Suprapubic skin (tissue), 4 donors: ENCODE data around the gene ACER1.

ENCODE experiments used
- CTCF ChIP-seq, 2 donors: fragments of 200-600 bp in 1 of 2; fragments of 450-650 bp in 1 of 2; sonication (generic) in 1 of 2; IDR thresholded peaks; one replicate each; pipeline ENCODE4 v1.5.1; 2016 to 2019; ENCODE audit warnings: antibody characterized with exemption in 2 of 2, mild to moderate bottlenecking in 1 of 2, moderate library complexity in 1 of 2
- EP300 ChIP-seq: sonication (generic); formaldehyde crosslinking; IDR thresholded peaks from one replicate; pipeline ENCODE4 v1.6.1; 2017; ENCODE audit warnings: antibody characterized with exemption
- POLR2A ChIP-seq, 2 donors: fragments of 450-650 bp; IDR thresholded peaks; one replicate each; pipeline ENCODE4 v1.6.1; 2017; ENCODE audit warnings: antibody characterized with exemption in 2 of 2, mild to moderate bottlenecking in 2 of 2, moderate library complexity in 2 of 2
- POLR2AphosphoS5 ChIP-seq, 3 donors: sonication (generic); formaldehyde crosslinking; IDR thresholded peaks; one replicate each; pipeline ENCODE4 v1.6.1; 2017; ENCODE audit warnings: antibody characterized with exemption in 3 of 3

GRCh38 chr19:6269101-6269886 lies 64.1 kb downstream of the ACER1 start:
- TF ChIP-seq POLR2A (IDR thresholded peaks at IDR 0.05) (no peak), CTCF (IDR thresholded peaks at IDR 0.05) (no peak), EP300 (no peak), POLR2AphosphoS5 (IDR thresholded peaks at IDR 0.05) (no peak)
